HG03139 (cell line): ENCODE results near the gene DHRS11.

Experiments
- ATAC-seq: cut with Tn5 transposase; IDR thresholded peaks from one replicate; pipeline ENCODE4 v1.9.1; 2021; ENCODE audit not compliant: unreplicated experiment

Gene DHRS11

GRCh38 chr17:36613155-36613554, 21.5 kb downstream of the DHRS11 start:
- ATAC-seq, result no peak

- ATAC-seq, result no peak
Measured at GRCh38 chr17:36614081-36614480, 22.4 kb downstream of the DHRS11 start.

GRCh38 chr17:36614933-36615332, 23.3 kb downstream of the DHRS11 start:
- no peak for ATAC-seq

- no peak for ATAC-seq
Measured at GRCh38 chr17:36616061-36617029, 24.7 kb downstream of the DHRS11 start.

- ATAC-seq, result no peak
Measured at GRCh38 chr17:36617773-36618172, 26.1 kb downstream of the DHRS11 start.

- no peak for ATAC-seq
Measured at GRCh38 chr17:36623281-36623680, 31.6 kb downstream of the DHRS11 start.

- no peak for ATAC-seq
Measured at GRCh38 chr17:36625188-36625587, 33.5 kb downstream of the DHRS11 start.

GRCh38 chr17:36627101-36627500, 35.4 kb downstream of the DHRS11 start:
- ATAC-seq, result no peak

GRCh38 chr17:36628576-36628975, 36.9 kb downstream of the DHRS11 start:
- no peak for ATAC-seq

- peak; percentile 54 for ATAC-seq
Measured at GRCh38 chr17:36629252-36629847, 37.7 kb downstream of the DHRS11 start.

GRCh38 chr17:36629970-36630502, 38.4 kb downstream of the DHRS11 start:
- no peak for ATAC-seq

- no peak for ATAC-seq
Measured at GRCh38 chr17:36631022-36631421, 39.3 kb downstream of the DHRS11 start.

- no peak for ATAC-seq
Measured at GRCh38 chr17:36632916-36633771, 41.5 kb downstream of the DHRS11 start.

GRCh38 chr17:36640346-36640745, 48.7 kb downstream of the DHRS11 start:
- no peak for ATAC-seq

- ATAC-seq, result no peak
Measured at GRCh38 chr17:36640836-36641235, 49.2 kb downstream of the DHRS11 start.

- ATAC-seq, result no peak
Measured at GRCh38 chr17:36641331-36641876, 49.7 kb downstream of the DHRS11 start.

- ATAC-seq, result no peak
Measured at GRCh38 chr17:36641877-36642845, 50.5 kb downstream of the DHRS11 start.

GRCh38 chr17:36643086-36643685, 51.5 kb downstream of the DHRS11 start:
- ATAC-seq, result no peak

- no peak for ATAC-seq
Measured at GRCh38 chr17:36645422-36645821, 53.7 kb downstream of the DHRS11 start.
